ENCODE measurements around the gene ZG16. TPM values are rescaled to one million over a fixed set of nuclear protein-coding genes. Genes with fewer than 3 reads are reported as not detected.
"Not testable (repeated sequence)": the region's sequence is repeated elsewhere in the genome, so short reads cannot be mapped to it uniquely, and the experiment has no call there.

The ZG16 gene
- total RNA-seq, 1 donor from 2014 or later: not detected

DNA sequence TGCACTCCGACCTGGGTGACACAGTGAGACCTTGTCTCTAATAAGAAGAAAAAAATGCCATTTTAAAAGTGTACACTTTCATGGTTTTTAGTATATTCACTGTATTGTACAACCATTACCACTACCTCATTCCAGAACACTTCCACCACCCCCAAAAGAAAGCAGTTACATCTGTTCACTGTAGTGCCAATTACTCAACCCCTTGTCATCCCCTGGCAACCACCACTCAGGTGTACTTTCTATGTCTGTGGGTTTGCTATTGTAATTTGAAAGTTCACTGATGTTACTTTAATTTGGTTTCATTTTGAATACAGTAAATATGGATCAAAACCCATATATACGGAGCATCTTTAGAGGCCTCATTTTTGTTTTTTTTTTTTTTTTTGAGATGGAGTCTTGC is 6.1 kb downstream of the ZG16 start:
- H3K36me3 Mint-ChIP-seq (ENCODE audit: low read depth): no peaks in the 10 kb centered on the region
- intact Hi-C loops (cut with micrococcal nuclease): no loop called here
- peaks cover 26% of the 10 kb centered on the region for H3K4me1 Mint-ChIP-seq
- H3K4me3 Mint-ChIP-seq: no peak overlapping the region
- H3K27ac Mint-ChIP-seq: no peak overlapping the region
- peaks cover 10% of the 10 kb centered on the region for H3K27me3 Mint-ChIP-seq
- peak; percentile 75 for DNase-seq
- no peaks in the 10 kb centered on the region for H3K9me3 Mint-ChIP-seq

DNA sequence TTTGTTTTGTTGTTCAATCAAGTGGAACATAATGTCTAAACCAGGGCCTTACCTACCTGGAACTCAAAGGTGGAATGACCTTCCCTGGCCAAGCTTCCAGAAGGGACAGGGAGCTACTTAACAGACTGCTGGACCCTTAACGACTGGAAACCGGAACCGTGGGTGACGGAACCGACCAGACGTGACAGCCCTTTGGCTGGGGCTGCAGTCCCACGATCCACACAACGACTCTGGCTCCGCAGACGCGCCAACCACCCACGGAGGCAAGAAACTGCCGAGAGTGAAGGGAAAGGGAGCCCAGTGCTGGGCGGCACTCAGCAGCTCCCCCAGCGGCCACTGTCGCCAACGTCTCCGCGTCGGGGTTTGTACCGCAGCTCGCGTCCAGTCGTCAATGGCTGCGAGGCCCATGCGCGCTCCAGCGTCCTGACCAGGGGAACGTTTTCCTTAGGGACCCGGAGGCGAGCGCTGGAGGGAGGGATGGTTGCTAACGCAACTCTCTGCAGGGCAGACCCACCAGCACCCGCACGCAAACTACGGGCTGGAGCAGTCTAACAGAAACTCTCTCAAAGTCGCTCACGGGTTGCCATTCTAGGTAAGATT is 6.9 kb downstream of the ZG16 start:
- H3K9me3 Mint-ChIP-seq: no peaks in the 10 kb centered on the region
- peak; percentile 92 for DNase-seq
- peaks cover 10% of the 10 kb centered on the region for H3K27me3 Mint-ChIP-seq
- H3K27ac Mint-ChIP-seq: peak overlapping the region; percentile 21
- intact Hi-C loops (cut with micrococcal nuclease): no loop called here
- H3K36me3 Mint-ChIP-seq (ENCODE audit: low read depth): no peaks in the 10 kb centered on the region
- H3K4me1 Mint-ChIP-seq: peaks cover 30% of the 10 kb centered on the region
- H3K4me3 Mint-ChIP-seq: peak overlapping the region; percentile 34

DNA sequence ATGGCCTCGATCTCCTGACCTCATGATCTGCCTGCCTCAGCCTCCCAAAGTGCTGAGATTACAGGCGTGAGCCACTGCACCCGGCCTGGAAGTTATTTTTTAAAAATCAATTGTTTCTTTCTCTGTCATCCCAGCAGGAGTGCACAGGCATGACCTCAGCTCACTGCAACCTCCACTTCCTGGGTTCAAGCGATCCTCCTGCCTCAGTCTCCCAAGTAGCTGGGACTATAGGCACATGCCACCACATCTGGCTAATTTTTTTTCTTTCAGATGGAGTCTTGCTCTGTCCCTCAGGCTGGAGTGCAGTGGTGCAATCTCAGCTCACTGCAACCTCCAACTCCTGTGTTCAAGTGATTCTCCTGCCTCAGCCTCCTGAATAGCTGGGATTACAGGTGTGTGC is 9.1 kb downstream of the ZG16 start:
- intact Hi-C loops (cut with micrococcal nuclease); DNase-seq; H3K9me3 Mint-ChIP-seq; H3K4me3 Mint-ChIP-seq; H3K27ac Mint-ChIP-seq; H3K36me3 Mint-ChIP-seq (ENCODE audit: low read depth); H3K27me3 Mint-ChIP-seq: not testable (repeated sequence)
- H3K4me1 Mint-ChIP-seq: peaks cover 32% of the 10 kb centered on the region

DNA sequence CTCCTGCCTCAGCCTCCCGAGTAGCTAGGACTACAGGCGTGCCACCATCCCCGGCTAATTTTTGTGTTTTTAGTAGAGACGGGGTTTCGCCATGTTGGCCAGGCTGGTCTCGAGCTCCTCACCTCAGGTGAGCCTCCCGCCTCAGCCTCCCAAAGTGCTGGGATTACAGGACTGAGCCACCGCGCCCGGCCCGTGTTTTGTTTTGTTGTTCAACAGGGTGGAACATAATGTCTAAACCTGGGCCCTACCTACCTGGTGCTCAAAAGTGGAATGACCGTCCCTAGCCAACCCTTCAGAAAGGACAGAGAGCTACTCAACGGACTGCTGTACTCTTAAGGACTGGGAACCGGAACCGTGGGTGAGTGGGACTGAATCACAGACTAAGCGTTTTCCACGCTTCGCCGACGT is 11.7 kb downstream of the ZG16 start:
- Mint-ChIP-seq H3K4me3 (peak overlapping the region; percentile 99), H3K36me3 (ENCODE audit: low read depth) (peaks cover 25% of the 10 kb centered on the region), H3K4me1 (peaks cover 40% of the 10 kb centered on the region), H3K9me3 (no peaks in the 10 kb centered on the region), H3K27me3 (no peaks in the 10 kb centered on the region), H3K27ac (peak overlapping the region; percentile 95)
- no peak for DNase-seq
- intact Hi-C loops (cut with micrococcal nuclease): loop anchor here (1.0 to 2.0 kb wide), 5 partner anchors 16 to 89 kb away; partner anchors contain the start of genes MVP and PAGR1

DNA sequence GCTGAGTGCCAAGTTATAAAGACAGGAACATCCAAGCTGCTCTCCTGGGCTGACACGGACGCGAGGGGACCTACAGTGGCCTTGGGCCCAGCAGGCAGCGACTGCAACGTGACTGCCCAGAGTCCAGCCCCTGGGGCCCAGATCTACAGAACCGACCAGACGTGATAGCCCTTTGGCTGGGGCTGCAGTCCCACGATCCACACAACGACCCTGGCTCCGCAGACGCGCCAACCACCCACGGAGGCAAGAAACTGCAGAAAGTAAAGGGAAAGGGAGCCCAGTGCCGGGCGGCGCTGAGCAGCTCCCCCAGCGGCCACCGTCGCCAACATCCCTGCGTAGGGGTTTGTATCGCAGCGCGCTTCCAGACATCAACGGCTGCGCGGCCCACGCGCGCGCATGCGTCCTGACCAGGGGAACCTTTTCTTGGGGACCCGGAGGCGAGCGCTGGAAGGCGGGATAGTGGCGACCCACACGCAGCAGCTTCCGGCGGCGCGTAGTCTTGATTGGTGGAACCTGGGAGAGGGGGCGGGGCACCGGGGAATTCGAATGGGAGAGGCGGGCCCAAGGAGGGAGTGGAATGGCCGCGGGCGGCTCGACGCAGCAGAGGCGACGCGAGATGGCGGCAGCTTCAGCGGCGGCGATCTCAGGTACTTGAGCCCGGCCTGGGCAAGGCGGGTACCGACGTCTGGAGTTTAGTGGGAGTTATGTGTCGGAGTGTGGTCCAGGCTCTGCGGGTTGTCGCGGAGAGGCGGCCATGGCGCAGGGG is 12.3 kb downstream of the ZG16 start, which contains the start of gene KIF22:
KIF22 (plus strand) TSS at position 569 of the 766 bp plus-strand sequence; CDS start at position 578, 9 bp downstream.
- peaks cover 28% of the 10 kb centered on the region for H3K36me3 Mint-ChIP-seq (ENCODE audit: low read depth)
- H3K4me3 Mint-ChIP-seq: peak within 1 kb of the TSS; percentile 99
- peak within 1 kb of the TSS; percentile 95 for H3K27ac Mint-ChIP-seq
- H3K9me3 Mint-ChIP-seq: no peaks in the 10 kb centered on the region
- no peaks in the 10 kb centered on the region for H3K27me3 Mint-ChIP-seq
- intact Hi-C loops (cut with micrococcal nuclease): loop anchor here (1.0 to 2.0 kb wide), 5 partner anchors 15 to 90 kb away; partner anchors contain the start of genes MVP and PAGR1
- DNase-seq: peak; percentile 100
- peaks cover 38% of the 10 kb centered on the region for H3K4me1 Mint-ChIP-seq

DNA sequence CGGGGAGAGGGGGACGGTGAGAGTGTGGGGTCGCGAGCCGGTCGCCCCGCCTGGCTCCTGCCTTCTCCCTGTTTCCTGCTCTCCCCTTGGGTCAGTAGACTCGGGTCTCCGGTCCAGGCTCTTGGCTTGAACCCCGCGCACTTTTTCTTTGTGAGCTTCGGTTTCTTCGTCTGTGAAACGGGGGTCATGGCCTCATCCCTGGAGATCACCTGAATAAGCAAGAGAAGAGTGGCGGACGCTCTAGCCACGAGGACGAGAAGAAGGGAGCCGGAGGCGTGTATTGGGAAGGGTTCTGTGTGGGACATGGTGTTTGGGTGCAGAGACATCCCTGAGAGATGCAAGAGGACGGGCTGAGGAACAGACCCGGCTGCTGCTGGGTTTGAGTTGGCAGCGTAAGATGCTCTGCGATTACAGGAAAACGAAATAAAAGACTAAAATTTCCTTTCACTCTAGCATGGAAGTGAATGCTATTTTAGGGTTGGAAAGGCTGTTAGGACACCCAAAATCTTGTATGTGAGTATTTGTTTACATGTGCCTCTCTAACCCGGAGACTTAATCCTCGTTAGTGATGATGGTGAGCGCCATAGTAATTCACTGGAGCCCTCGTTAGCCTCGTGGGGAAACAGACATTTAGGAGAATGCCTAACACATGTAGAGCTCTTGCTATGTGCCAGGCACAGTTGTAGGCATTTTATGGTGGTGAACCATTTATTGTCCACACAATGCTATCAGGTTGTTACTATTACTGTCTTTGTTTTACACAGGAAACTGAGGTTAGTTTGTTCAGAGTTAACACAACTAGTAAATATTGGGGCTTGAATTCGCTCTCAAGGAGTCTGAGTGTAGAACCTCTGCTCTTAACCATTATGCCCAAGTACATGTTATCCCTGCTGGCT is 13.1 kb downstream of the ZG16 start:
- peak; percentile 74 for DNase-seq
- Mint-ChIP-seq H3K27ac (peak overlapping the region; percentile 95), H3K9me3 (no peaks in the 10 kb centered on the region), H3K36me3 (ENCODE audit: low read depth) (peaks cover 28% of the 10 kb centered on the region), H3K4me3 (peak overlapping the region; percentile 99), H3K4me1 (peaks cover 37% of the 10 kb centered on the region), H3K27me3 (no peaks in the 10 kb centered on the region)
- intact Hi-C loops (cut with micrococcal nuclease): loop anchor here (1.0 to 2.0 kb wide), 5 partner anchors 14 to 90 kb away; partner anchors contain the start of genes MVP and PAGR1

DNA sequence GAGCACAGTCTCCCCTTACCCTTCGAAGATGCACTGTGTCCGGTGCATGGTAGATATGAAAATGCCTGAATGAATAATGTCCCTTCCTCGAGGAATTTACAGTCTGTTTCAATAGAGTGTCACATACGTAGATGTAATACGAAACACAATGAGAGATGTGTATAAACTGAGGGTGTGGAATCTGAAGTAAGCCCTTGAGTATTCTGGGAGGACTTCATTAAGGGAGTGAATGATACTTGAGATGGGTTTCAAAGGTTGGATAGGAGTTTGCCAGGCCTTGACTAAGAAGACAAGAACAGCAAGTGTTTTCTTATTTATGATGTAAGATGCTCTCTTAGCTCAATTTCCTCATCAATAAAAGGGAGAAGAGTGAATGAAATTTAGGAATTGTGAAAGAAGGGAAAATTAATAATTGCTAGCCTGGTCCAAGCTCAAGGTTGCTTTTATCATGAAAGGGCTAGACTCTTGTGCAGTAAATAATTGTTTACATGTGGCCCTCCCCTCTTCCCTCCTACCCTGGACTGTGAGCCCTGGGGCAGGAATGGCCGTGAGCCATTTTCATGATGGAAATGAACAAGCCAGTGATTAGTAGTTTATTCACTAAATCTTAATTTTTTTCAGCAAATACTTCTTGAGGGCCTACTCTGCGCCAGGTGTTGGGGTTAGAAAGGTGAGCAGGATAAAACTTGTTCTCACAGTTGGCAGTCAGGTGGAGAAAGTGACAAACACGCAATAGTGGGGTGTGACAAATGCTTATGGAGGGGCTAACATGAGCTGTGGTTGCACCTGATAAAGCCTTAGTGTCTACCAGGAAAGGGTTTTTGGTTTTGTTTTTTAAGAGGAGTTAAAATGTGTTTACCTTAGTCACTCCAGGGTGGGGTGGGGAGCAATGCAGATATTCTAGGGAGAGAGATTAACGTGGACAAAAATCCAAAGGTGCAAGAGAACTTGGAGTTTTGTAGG is 14.1 kb downstream of the ZG16 start:
- DNase-seq: no peak
- intact Hi-C loops (cut with micrococcal nuclease): loop anchor here (2.0 kb wide), 2 partner anchors 53 to 91 kb away; no protein-coding TSS in a partner anchor
- H3K4me3 Mint-ChIP-seq: peak overlapping the region; percentile 99
- peaks cover 37% of the 10 kb centered on the region for H3K4me1 Mint-ChIP-seq
- peak overlapping the region; percentile 95 for H3K27ac Mint-ChIP-seq
- H3K9me3 Mint-ChIP-seq: no peaks in the 10 kb centered on the region
- peaks cover 33% of the 10 kb centered on the region for H3K36me3 Mint-ChIP-seq (ENCODE audit: low read depth)
- no peaks in the 10 kb centered on the region for H3K27me3 Mint-ChIP-seq

DNA sequence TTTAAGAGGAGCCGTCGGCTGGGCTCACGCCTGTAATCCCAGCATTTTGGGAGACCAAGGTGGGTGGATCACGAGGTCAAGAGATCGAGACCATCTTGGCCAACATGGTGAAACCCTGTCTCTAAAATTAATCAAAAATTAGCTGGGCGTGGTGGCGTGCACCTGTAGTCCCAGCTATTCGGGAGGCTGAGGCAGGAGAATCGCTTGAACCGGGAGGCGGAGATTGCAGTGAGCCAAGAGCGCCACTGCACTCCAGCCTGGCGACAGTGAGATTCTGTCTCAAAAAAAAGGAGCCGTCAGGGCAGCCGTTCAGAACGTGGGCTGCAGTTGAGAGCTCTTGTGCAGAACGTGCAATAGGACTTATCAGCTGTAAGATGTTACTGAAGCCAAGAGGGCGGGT is 15.1 kb downstream of the ZG16 start:
- H3K9me3 Mint-ChIP-seq; H3K27me3 Mint-ChIP-seq; DNase-seq; intact Hi-C loops (cut with micrococcal nuclease): not testable (repeated sequence)
- H3K4me1 Mint-ChIP-seq: peaks cover 37% of the 10 kb centered on the region
- peak overlapping the region; percentile 63 for H3K27ac Mint-ChIP-seq
- peaks cover 42% of the 10 kb centered on the region for H3K36me3 Mint-ChIP-seq (ENCODE audit: low read depth)
- H3K4me3 Mint-ChIP-seq: peak overlapping the region; percentile 99

DNA sequence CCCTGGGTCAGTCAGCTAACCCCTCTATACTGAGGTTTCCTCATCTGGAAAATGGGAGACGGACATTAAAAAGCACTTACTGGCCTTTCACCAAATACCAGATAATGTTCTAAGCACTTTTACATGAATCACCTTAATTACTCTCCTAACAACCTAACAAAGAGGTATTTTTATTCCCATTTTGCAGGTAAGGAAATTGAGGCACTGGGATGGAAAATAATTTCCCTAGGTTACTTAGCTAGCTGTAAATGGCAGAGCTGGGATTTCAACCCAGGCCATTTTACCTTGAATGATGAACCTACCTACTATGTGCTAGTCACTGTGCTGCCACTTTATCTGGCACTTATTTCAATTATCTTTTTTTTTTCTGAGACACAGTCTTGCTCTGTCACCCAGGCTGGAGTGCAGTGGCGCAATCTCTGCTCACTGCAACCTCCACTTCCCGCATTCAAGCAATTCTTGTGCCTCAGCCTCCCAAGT is 16.2 kb downstream of the ZG16 start:
- no peak overlapping the region for H3K27ac Mint-ChIP-seq
- no peaks in the 10 kb centered on the region for H3K27me3 Mint-ChIP-seq
- no peaks in the 10 kb centered on the region for H3K9me3 Mint-ChIP-seq
- peaks cover 50% of the 10 kb centered on the region for H3K36me3 Mint-ChIP-seq (ENCODE audit: low read depth)
- peaks cover 34% of the 10 kb centered on the region for H3K4me1 Mint-ChIP-seq
- DNase-seq: no peak
- intact Hi-C loops (cut with micrococcal nuclease): no loop called here
- no peak overlapping the region for H3K4me3 Mint-ChIP-seq

DNA sequence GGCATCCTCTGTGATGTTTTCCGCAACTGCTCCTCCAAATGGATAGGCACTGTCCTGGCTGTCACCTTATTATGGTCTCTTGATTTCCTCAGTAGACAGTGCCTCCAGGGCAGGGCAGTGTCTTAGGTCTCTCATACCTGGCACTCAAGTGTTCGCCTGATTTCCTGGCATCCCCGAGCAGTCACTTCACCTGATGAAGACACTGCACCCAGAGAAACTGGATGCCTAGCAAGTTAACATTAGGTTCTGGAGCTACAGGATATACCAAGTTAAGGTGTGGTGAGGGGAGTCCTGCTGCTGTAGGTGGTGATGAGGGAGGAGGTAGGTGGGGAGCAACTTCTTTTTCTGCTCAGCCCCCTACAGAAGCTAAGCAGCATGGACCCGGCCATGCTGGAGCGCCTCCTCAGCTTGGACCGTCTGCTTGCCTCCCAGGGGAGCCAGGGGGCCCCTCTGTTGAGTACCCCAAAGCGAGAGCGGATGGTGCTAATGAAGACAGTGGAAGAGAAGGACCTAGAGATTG is 24.4 kb downstream of the ZG16 start:
- no peak overlapping the region for H3K4me3 Mint-ChIP-seq
- no peaks in the 10 kb centered on the region for H3K27me3 Mint-ChIP-seq
- no peak for DNase-seq
- peaks cover 18% of the 10 kb centered on the region for H3K4me1 Mint-ChIP-seq
- no peaks in the 10 kb centered on the region for H3K9me3 Mint-ChIP-seq
- H3K36me3 Mint-ChIP-seq (ENCODE audit: low read depth): peaks cover 58% of the 10 kb centered on the region
- H3K27ac Mint-ChIP-seq: no peak overlapping the region
- intact Hi-C loops (cut with micrococcal nuclease): loop anchor here (10.0 kb wide), 1 partner anchor 122 kb away; the partner anchor contains the start of gene KCTD13

DNA sequence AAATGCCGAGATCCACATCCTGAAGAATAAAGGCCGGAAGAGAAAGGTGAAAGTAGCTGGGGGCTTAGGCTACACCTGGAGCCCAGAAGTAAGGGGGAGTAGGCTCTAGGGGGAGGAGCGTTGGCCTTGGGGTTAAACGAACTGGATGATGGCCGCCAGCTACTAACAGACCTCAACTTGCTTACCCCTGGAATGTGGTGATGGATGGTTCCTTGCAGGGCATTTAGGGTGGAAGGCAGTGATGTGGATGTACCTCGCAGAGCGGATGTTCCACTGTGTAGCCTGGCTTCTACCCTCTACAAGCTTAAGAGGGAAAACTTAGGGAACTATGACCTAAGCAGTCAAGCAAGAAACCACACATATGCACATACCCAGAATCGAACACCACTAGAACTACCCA is 26.0 kb downstream of the ZG16 start:
- Mint-ChIP-seq H3K4me1 (peaks cover 31% of the 10 kb centered on the region), H3K27ac (peak overlapping the region; percentile 99), H3K4me3 (peak overlapping the region; percentile 96), H3K9me3 (no peaks in the 10 kb centered on the region), H3K27me3 (no peaks in the 10 kb centered on the region), H3K36me3 (ENCODE audit: low read depth) (peaks cover 59% of the 10 kb centered on the region)
- intact Hi-C loops (cut with micrococcal nuclease): loop anchor here (10.0 kb wide), 1 partner anchor 121 kb away; the partner anchor contains the start of gene KCTD13
- DNase-seq: no peak

Measured in activated CD4-positive, alpha-beta T cell treated with anti-CD3 and anti-CD28 coated beads, Interleukin-2, amount 10 ng/mL, durations not matched to agents 24 days and 14 days (primary cell).